Loucy (cell line): ENCODE measurements around the gene LBHD2.

Source experiments
- EZH2phosphoT487 ChIP-seq: fragments of 200-600 bp; IDR thresholded peaks from 2 replicates; pipeline ENCODE4 v1.6.1; 2018; ENCODE audit warnings: antibody characterized with exemption, mild to moderate bottlenecking, moderate library complexity, borderline replicate concordance
- TF ChIP-seq, protein P1 (sequence below): fragments of 200-600 bp; sonication (generic); conservative IDR thresholded peaks from 2 replicates; pipeline ENCODE4 v1.5.1; 2014; ENCODE audit warnings: mild to moderate bottlenecking, antibody characterized with exemption, low read length

- TF ChIP-seq, protein P1, sequence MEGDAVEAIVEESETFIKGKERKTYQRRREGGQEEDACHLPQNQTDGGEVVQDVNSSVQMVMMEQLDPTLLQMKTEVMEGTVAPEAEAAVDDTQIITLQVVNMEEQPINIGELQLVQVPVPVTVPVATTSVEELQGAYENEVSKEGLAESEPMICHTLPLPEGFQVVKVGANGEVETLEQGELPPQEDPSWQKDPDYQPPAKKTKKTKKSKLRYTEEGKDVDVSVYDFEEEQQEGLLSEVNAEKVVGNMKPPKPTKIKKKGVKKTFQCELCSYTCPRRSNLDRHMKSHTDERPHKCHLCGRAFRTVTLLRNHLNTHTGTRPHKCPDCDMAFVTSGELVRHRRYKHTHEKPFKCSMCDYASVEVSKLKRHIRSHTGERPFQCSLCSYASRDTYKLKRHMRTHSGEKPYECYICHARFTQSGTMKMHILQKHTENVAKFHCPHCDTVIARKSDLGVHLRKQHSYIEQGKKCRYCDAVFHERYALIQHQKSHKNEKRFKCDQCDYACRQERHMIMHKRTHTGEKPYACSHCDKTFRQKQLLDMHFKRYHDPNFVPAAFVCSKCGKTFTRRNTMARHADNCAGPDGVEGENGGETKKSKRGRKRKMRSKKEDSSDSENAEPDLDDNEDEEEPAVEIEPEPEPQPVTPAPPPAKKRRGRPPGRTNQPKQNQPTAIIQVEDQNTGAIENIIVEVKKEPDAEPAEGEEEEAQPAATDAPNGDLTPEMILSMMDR, result no peak
- TF ChIP-seq EZH2phosphoT487, result no peak
Measured at GRCh38 chr14:103081951-103082350, 2.1 kb upstream of the LBHD2 start.
